GM19463 (cell line): ENCODE data around the gene MPHOSPH10.
"Not testable (repeated sequence)": the region's sequence is repeated elsewhere in the genome, so short reads cannot be mapped to it uniquely, and the experiment has no call there.

Experiments
- ATAC-seq: cut with Tn5 transposase; IDR thresholded peaks from one replicate; pipeline ENCODE4 v1.9.1; 2021; ENCODE audit warnings: mild to moderate bottlenecking, moderate library complexity; ENCODE audit not compliant: unreplicated experiment

Gene MPHOSPH10

GRCh38 chr2:71121479-71121878 lies 9.0 kb upstream of the MPHOSPH10 start:
- ATAC-seq = no peak

GRCh38 chr2:71122387-71123298 lies 7.8 kb upstream of the MPHOSPH10 start:
- ATAC-seq = no peak

- ATAC-seq = no peak
Measured at GRCh38 chr2:71125506-71126294, 4.7 kb upstream of the MPHOSPH10 start.

- no peak for ATAC-seq
Measured at GRCh38 chr2:71126957-71127356, 3.5 kb upstream of the MPHOSPH10 start.

- no peak for ATAC-seq
Measured at GRCh38 chr2:71129114-71129901, 1.1 kb upstream of the MPHOSPH10 start.

- peak; percentile 40 for ATAC-seq
Measured at GRCh38 chr2:71129902-71130151, 607 bp upstream of the MPHOSPH10 start.

GRCh38 chr2:71130905-71131244 lies 441 bp downstream of the MPHOSPH10 start:
- ATAC-seq = no peak

- ATAC-seq = not testable (repeated sequence)
Measured at GRCh38 chr2:71131387-71132166, 1.1 kb downstream of the MPHOSPH10 start.

- ATAC-seq = no peak
Measured at GRCh38 chr2:71133603-71134002, 3.2 kb downstream of the MPHOSPH10 start.

- ATAC-seq = no peak
Measured at GRCh38 chr2:71136174-71136573, 5.7 kb downstream of the MPHOSPH10 start.

- ATAC-seq = no peak
Measured at GRCh38 chr2:71143782-71144181, 13.3 kb downstream of the MPHOSPH10 start.

GRCh38 chr2:71148506-71149063 lies 18.2 kb downstream of the MPHOSPH10 start:
- no peak for ATAC-seq

GRCh38 chr2:71150082-71150816 lies 19.8 kb downstream of the MPHOSPH10 start:
- ATAC-seq = no peak

- ATAC-seq = no peak
Measured at GRCh38 chr2:71151620-71152019, 21.2 kb downstream of the MPHOSPH10 start.

GRCh38 chr2:71153585-71154224 lies 23.3 kb downstream of the MPHOSPH10 start:
- no peak for ATAC-seq

GRCh38 chr2:71154279-71154678 lies 23.8 kb downstream of the MPHOSPH10 start:
- ATAC-seq = no peak

GRCh38 chr2:71154798-71155197 lies 24.4 kb downstream of the MPHOSPH10 start:
- peak; percentile 72 for ATAC-seq

GRCh38 chr2:71155846-71156245 lies 25.4 kb downstream of the MPHOSPH10 start:
- no peak for ATAC-seq

- ATAC-seq = no peak
Measured at GRCh38 chr2:71156573-71156972, 26.1 kb downstream of the MPHOSPH10 start.
